Measurements from ENCODE around the gene RERE. TPM values are rescaled to one million over a fixed set of nuclear protein-coding genes. Genes with fewer than 3 reads are reported as not detected.

The RERE gene
- total and polyA plus RNA-seq, 4 donors = 116 to 434 (median 161) TPM

Small RNAs within 50 kb of the gene (small RNA-seq; reads per million reads assigned to genes)
- gene MIR6728 (ENCODE audit: low replicate concordance) = not detected
- gene RF00019 (ENCODE audit: low replicate concordance) = not detected
- not detected for gene RF00599 (ENCODE audit: low replicate concordance)

Other genes with a start within 250 kb of the RERE start
- gene ENO1, start 61.0 kb upstream of the RERE start, total RNA-seq = 100 to 1,000 TPM; 389 to 703 TPM
- 100 to 1,000 TPM; 516 to 574 TPM for gene ENO1, start 61.0 kb upstream of the RERE start, polyA plus RNA-seq (ENCODE audit: insufficient read length in 2 of 2)
- not detected for gene CA6, start 128.2 kb upstream of the RERE start, total RNA-seq
- under 1 TPM in 1 of 2 donors, not detected in 1; 0.30 TPM for gene CA6, start 128.2 kb upstream of the RERE start, polyA plus RNA-seq (ENCODE audit: insufficient read length in 2 of 2)
- not detected for gene SLC2A7, start 208.8 kb upstream of the RERE start, total RNA-seq
- gene SLC2A7, start 208.8 kb upstream of the RERE start, polyA plus RNA-seq (ENCODE audit: insufficient read length in 2 of 2) = not detected